SH-SY5Y (cell line): ENCODE results near the gene DPP10.

Experiments
- GATA2 ChIP-seq: IDR thresholded peaks from 2 replicates; pipeline ENCODE4 v1.6.1; 2011; ENCODE audit warnings: mild to moderate bottlenecking, low read depth, low read length
- GATA3 ChIP-seq: IDR thresholded peaks from 2 replicates; pipeline ENCODE4 v1.6.1; 2011; ENCODE audit warnings: low read depth, mild to moderate bottlenecking, low read length, moderate library complexity

DNA sequence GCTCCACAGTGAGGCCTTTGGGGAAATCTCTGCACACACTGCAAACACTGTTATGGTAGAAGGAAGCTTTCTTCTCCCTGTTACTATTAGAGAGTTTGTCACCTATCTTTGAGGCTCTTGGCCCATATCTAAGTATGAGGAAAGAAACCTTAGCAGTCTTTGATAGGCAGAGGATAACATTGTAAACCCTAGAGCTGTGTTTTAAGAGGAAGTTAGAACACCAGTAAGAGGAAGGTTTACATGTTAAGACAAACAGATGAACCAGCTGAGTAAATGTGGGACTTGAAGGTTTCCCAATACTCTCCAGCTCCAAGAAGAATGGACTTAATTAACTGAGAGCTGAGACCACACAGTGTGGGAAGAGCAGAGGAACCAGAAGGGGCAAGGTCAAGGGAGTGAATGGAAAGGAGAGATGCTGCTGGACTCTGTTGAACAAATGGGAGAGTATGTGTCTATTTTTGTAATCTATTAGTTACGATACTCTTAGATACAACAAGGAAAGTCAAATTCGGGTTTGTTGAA is 257.0 kb downstream of the DPP10 start:
- no peak for TF ChIP-seq GATA2
- no peak for TF ChIP-seq GATA3
